Tibial artery (tissue), 4 donors: ENCODE data around the gene TAS2R40.

Experiments
- DNase-seq, 2 donors: peaks; one replicate each; pipeline ENCODE4 v3.0.0-alpha.2; 2019
- H3K27ac ChIP-seq, 2 donors: fragments of 200-600 bp; sonication (generic) in 1 of 2; 1 replicate in 1 of 2; 2 replicates in 1 of 2; pipeline ENCODE4 v1.5.1; 2018 to 2019; ENCODE audit warnings: mild to moderate bottlenecking in 1 of 2
- H3K27me3 ChIP-seq, 2 donors: fragments of 200-600 bp; sonication (generic) in 1 of 2; one replicate each; pipeline versions ENCODE4 v1.5.1 to v1.6.0; 2016 to 2019
- H3K36me3 ChIP-seq, 3 donors: fragments of 200-600 bp; sonication (generic) in 2 of 3; one replicate each; pipeline ENCODE4 v1.5.1; 2016 to 2019; ENCODE audit warnings: mild to moderate bottlenecking in 2 of 3
- H3K4me1 ChIP-seq, 4 donors: fragments of 200-600 bp; sonication (generic) in 2 of 4; 1 replicate in 3 of 4; 2 replicates in 1 of 4; pipeline ENCODE4 v1.5.1; 2016 to 2019
- H3K4me3 ChIP-seq, 2 donors: fragments of 200-600 bp; sonication (generic) in 1 of 2; 1 replicate in 1 of 2; 2 replicates in 1 of 2; pipeline ENCODE4 v1.5.1; 2018 to 2019; ENCODE audit warnings: mild to moderate bottlenecking in 2 of 2
- H3K9me3 ChIP-seq, 3 donors: fragments of 200-600 bp; sonication (generic) in 1 of 3; one replicate each; pipeline ENCODE4 v1.5.1; 2016 to 2019
- intact Hi-C: fragments of 100-400 bp; cut with DNase I; formaldehyde crosslinking; loops from one replicate; pipeline ENCODE4 v1.15.0; 2023; ENCODE audit warnings: low total_unique reads
- TF ChIP-seq, protein P1 (sequence below), 2 experiments: fragments of 200-600 bp in 1 of 2; fragments of 450-650 bp in 1 of 2; IDR thresholded peaks; one replicate each; pipeline ENCODE4 v1.5.1; 2017 to 2019; ENCODE audit warnings: antibody characterized with exemption in 2 of 2, mild to moderate bottlenecking in 1 of 2, moderate library complexity in 1 of 2

TAS2R40 gene

DNA sequence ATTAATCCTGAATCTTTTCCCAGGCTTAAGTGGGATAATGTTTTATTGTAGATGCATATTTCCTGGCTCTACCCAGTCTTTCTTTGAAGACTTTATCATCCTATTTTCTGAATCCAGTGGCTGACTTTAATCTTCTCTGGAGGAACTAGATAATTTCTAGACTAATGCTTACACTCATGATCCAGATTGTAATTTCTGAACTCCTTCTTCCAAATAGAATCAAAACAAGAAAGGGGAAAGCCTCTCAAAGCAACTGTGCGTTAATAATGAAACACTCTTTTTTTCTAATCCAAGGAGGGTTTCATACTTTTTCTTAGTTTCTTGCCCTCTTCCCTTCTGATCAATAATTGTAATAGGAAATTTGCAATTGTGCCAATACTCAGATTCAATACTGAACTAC lies 49.4 kb downstream of the TAS2R40 start:
- Histone ChIP-seq H3K9me3 (no peaks in the 10 kb centered on the region), H3K27me3 (no peaks in the 10 kb centered on the region), H3K27ac (no peak overlapping the region), H3K4me3 (no peak overlapping the region), H3K36me3 (peaks cover 24 to 35% (median 33%) of the 10 kb centered on the region in 3 donors), H3K4me1 (no peaks in the 10 kb centered on the region)
- TF ChIP-seq, protein P1, sequence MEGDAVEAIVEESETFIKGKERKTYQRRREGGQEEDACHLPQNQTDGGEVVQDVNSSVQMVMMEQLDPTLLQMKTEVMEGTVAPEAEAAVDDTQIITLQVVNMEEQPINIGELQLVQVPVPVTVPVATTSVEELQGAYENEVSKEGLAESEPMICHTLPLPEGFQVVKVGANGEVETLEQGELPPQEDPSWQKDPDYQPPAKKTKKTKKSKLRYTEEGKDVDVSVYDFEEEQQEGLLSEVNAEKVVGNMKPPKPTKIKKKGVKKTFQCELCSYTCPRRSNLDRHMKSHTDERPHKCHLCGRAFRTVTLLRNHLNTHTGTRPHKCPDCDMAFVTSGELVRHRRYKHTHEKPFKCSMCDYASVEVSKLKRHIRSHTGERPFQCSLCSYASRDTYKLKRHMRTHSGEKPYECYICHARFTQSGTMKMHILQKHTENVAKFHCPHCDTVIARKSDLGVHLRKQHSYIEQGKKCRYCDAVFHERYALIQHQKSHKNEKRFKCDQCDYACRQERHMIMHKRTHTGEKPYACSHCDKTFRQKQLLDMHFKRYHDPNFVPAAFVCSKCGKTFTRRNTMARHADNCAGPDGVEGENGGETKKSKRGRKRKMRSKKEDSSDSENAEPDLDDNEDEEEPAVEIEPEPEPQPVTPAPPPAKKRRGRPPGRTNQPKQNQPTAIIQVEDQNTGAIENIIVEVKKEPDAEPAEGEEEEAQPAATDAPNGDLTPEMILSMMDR (IDR thresholded peaks at IDR 0.05) = no peak
- DNase-seq = no peak
- intact Hi-C loops = no loop called here
